Measurements from ENCODE around the gene COBL. TPM values are rescaled to one million over a fixed set of nuclear protein-coding genes. Genes with fewer than 3 reads are reported as not detected.

The COBL gene
- polyA plus RNA-seq, 3 donors = 16.8 to 23.3 (median 21.4) TPM

GRCh38 chr7:51034521-51035264 lies 281.9 kb downstream of the COBL start:
- no peak for DNase-seq (ENCODE audit: low read depth in 3 of 3, low spot score in 2 of 3)

GRCh38 chr7:51033727-51034520 lies 282.7 kb downstream of the COBL start:
- DNase-seq (ENCODE audit: low read depth in 3 of 3, low spot score in 2 of 3) = no peak

DNA sequence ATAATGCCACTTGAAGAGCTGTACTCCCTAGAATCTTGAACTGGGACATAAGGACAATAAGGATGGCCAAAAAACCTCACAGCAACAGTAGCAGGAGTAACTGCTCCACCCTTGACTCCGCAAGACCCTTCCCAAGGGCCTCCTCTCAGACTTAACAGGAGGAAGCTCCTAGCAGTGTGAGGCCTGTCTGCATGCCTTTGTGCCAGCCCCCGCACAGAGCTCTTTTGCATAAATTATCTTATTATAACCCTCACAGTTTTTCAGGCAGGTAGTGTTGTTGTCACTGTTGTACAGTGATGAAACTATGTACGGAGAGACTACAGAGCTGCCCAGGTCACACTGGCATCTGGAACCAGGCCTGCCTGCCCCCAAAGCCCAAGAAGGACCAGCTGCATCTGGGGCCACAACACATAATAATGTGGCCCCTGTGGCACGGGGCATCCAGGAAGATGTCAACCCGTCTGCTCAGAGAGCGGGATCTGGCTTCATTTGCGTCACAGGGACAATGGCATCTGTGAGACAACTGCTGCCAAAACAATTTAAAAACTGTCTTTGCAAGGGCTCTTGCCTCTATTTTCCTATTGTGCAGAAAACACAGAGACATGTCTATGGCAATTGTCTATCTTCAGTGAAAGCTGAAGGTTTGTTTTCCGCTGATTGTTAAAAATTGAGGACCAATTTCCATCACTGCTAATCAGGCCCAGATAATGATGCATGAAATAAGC lies 284.7 kb downstream of the COBL start:
- DNase-seq (ENCODE audit: low read depth in 3 of 3, low spot score in 2 of 3) = no peak

DNA sequence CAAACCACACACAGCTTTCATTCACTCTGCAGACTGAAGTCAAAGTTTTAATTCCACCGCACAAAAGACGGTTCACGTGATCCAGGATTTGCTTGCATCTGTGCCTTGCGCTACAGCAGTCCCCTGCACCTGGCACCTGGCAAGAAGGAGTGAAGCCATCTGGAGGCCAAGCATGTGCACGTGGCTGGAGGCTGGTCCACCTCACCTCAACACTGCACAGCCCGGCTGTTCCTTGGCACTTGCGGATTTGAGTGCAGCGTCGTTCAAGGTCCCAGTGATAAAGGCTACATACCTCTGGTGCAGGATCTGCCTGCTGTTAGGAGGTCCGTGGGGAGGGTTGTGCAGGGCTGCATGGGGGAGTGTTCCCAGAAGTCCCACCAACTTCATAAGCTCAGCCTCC lies 285.4 kb downstream of the COBL start:
- no peak for DNase-seq (ENCODE audit: low read depth in 3 of 3, low spot score in 2 of 3)

GRCh38 chr7:51029701-51030191 lies 286.9 kb downstream of the COBL start:
- no peak for DNase-seq (ENCODE audit: low read depth in 3 of 3, low spot score in 2 of 3)

- DNase-seq (ENCODE audit: low read depth in 3 of 3, low spot score in 2 of 3) = no peak
These were observed 287.5 kb downstream of the COBL start for GRCh38 chr7:51029131-51029530.

DNA sequence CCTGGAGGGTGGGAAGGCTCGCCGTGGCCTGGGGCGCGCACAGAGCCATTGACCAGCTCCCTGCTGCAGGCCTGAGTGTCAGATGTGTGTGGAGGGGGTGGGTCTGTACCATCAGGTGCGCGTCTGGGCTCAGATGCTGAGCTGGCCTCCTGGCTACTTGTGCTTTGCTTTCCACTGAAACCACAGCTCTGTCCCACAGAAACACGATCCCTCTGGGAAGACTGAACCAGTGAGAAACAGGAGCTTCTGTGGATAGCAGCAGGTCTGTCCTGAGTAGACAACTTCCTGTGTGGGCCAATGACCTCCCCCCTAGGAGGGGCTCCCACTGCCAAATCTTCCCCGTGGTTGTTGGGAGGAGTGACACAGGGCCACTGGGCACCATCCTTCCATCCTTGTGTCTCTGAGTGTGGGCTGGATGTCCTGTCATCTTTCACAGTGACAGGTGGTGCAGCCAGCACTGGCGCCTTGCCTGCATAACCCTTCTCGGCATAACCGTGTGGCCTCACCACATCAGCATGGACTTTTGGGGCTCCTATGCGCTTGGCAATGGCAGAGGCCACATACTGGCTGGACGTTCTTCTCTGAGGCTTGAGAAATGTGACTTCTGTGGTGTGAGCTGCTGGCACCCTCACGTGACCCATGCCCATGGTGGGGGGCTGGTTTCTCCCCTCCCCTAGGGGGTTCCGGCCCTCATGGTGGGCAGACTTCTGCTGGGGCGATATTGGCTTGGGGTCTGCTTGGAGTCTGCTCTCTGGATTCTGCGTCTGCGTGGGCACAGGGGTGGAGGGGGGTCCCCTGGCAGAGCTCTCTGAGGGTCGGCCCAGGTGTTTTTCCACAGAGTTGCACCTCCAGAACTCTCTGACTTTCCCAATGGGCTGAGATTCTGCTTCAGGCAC lies 288.4 kb downstream of the COBL start:
- DNase-seq (ENCODE audit: low read depth in 3 of 3, low spot score in 2 of 3) = no peak

DNA sequence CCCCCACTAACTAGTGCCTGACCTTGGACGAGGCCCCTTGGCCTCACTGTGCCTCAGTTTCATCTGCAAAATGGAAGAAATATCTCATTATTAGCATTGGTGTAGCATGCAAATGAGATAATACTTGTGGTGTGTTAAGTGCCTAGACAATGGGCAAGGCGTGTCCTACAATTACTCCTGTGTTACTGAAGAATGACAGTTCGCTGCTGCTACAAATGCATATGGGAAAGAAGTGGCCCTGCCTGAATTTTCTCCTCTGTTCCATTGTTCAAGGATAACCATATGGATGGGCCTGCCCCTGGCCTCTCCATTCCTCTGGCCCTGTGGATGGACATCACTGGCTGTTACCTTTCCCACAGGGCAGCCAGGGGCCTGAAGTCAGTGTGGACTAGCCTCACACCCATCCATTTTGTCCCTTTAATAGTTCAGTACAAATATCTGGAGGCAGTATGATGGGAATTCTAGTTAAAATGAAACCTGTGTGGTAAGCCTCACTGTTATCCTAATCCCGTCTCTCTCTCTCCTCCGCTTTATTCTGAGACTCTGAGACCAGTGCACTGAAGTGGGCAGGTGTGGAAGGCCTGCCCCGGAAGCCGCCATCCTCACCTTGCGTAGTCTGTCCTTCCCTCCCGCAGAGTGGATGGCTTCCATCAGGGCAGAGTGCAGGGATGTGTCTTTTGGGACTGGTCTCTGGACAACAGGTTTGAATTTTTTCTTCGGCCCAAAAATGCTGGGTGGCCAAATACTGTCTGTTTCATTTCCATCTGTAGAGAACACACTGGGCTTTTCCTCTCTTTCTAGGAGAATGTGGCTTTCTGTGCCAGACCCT lies 289.3 kb downstream of the COBL start:
- no peak for DNase-seq (ENCODE audit: low read depth in 3 of 3, low spot score in 2 of 3)

DNA sequence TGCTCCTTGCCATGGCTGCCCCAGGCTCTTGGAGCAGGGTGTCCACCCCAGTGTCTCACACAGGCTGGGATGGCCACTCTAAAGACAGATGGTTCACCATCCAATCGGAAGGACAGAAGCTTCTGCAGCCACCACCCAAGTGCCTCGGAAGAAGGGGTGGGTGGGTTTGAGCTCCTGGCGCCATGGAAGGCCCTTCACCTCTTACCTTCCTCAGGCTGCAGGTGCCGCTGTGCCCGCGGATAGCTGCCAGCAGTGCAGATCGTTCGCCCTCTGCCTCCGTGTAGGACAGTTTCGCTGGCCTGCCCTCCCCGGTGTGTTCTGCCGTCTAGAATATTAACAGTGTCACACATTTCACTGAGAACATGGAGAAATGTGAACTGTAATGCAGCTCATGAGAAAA lies 290.3 kb downstream of the COBL start:
- DNase-seq (ENCODE audit: low read depth in 3 of 3, low spot score in 2 of 3) = no peak

- no peak for DNase-seq (ENCODE audit: low read depth in 3 of 3, low spot score in 2 of 3)
These were observed 290.9 kb downstream of the COBL start for GRCh38 chr7:51025668-51026067.

- DNase-seq (ENCODE audit: low read depth in 3 of 3, low spot score in 2 of 3) = no peak
These were observed 291.7 kb downstream of the COBL start for GRCh38 chr7:51024867-51025266.

DNA sequence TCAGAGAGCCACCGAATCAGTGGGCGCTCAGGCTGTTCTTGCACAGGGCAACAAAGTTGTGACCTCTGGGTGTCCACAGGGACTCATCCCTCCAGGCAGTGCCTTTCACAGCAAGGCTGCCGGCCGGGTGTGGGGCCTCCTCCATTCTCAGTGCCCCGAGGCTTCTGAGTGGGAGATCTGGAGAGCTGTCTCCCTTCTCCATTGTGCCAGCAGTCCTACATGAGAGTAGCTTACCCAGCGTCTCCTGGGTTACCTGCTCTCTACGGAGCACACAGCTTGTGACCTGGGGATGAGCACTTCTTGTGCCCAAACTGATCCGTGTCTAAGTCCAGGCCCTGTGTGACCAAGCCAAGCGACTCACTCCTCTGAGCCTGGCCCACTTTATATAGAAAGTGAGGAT lies 293.1 kb downstream of the COBL start:
- DNase-seq (ENCODE audit: low read depth in 3 of 3, low spot score in 2 of 3) = no peak

- no peak for DNase-seq (ENCODE audit: low read depth in 3 of 3, low spot score in 2 of 3)
These were observed 293.8 kb downstream of the COBL start for GRCh38 chr7:51022821-51023220.

DNA sequence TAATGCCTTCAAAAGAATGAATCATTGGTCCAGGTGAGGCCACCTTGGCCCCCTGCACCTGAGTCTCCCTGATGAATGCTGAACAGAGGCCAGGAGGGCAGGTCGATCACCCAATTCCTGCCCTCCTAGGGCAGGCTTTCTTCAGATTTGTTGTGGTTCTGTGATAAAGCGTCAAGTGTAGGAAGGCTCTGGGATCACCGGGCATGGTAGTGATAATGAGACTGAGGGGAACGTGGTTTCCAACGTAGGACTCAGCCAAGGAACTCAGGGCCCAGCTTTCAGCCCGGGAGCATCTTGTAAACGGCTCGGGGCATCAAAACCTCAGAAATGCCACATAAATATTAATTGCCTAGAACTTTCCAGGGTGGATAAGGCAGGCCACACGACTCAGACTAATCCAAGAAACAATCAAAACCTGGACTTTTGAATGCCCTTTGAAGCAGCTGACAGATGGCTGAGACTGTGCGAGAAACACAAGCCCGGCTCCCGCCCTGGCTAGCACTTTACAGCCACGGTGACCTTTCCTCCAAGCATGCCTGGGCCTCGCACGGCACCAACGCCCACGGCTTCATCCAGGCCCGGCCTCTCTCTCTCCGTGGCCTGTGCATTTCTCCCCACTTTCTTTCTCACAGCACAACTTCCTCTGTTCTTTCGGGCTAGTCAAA lies 294.6 kb downstream of the COBL start:
- no peak for DNase-seq (ENCODE audit: low read depth in 3 of 3, low spot score in 2 of 3)

- no peak for DNase-seq (ENCODE audit: low read depth in 3 of 3, low spot score in 2 of 3)
These were observed 295.7 kb downstream of the COBL start for GRCh38 chr7:51020944-51021343.

DNA sequence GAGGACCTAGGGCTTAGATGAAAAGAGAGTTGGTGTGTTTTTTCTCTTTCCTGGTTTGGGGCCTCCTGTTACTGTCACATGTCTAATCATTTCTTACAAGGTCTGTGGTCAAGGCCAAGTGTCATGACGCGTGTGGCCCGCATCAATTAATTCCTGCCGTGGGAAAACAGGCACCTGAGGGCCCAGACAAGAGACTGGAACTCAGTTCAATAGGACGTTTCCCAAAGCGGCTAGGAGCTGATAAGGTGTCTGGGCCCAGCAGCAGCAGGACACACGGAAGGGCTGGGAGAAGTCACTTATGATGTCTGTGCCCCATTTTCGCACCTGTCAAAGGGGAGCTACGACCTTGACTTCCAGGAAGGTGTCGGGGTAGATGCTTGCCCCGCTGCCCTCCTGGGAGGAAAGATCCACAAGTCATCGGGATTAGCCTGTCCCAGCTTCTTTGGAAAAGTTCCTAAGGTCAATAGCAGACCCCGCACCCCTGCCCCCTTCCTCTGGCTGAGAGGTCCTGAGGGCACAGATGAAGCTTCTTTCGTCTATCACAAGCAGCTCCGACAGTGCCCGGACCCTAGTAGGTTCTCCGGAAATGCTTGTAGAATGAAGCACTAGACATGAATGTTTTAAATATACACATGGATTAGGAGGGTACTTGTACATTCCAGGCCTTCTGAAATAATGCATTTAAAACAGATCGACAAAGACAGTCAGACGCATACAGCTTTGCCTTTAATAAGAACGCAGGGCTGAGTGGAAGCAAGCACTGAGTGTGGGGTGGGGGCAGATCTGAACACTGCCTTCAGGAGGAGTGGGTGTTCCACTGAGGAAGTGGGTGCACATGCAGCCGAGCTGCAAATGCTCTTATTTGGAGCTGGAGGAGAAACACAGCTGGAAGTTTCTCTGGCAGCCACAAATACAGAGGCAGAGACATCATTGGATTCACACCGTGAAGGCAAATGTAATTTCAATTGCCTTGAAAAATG lies 296.4 kb downstream of the COBL start:
- DNase-seq (ENCODE audit: low read depth in 3 of 3, low spot score in 2 of 3) = no peak

DNA sequence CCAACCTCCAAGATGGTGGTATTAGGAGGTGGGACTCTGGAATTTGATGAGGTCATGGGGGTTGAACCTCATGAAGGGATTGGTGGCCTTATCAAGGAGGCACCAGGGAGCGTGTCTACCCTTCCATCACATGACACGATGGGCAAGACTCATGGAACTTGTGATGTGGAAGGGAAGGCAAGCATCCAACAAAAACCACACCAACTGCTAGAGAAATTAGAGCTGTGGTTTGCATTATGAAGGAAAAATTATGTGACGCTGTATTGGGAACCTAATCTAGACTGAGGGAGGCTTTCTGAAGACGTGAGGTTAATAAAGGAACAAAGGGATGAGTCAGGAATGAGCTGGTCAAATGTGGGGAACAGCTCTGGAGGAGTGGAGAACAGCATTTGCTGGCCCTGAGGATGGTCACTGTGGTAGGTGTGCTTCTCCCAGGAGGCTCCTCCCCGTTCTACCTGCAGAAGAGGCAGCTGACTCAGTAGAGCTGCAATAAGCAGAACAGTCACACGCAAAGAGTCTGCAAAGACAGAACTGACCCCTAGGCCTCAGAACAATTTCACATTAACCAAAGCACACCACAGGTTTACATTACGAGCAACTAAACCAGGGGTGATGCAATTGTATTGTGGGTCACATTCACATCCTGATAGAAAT lies 297.3 kb downstream of the COBL start:
- DNase-seq (ENCODE audit: low read depth in 3 of 3, low spot score in 2 of 3) = no peak
